GM18517 (cell line): ENCODE data around the gene THPO.

Experiments
- ATAC-seq: cut with Tn5 transposase; IDR thresholded peaks from one replicate; pipeline ENCODE4 v1.9.1; 2021; ENCODE audit warnings: mild to moderate bottlenecking, moderate library complexity; ENCODE audit not compliant: unreplicated experiment

THPO gene

DNA sequence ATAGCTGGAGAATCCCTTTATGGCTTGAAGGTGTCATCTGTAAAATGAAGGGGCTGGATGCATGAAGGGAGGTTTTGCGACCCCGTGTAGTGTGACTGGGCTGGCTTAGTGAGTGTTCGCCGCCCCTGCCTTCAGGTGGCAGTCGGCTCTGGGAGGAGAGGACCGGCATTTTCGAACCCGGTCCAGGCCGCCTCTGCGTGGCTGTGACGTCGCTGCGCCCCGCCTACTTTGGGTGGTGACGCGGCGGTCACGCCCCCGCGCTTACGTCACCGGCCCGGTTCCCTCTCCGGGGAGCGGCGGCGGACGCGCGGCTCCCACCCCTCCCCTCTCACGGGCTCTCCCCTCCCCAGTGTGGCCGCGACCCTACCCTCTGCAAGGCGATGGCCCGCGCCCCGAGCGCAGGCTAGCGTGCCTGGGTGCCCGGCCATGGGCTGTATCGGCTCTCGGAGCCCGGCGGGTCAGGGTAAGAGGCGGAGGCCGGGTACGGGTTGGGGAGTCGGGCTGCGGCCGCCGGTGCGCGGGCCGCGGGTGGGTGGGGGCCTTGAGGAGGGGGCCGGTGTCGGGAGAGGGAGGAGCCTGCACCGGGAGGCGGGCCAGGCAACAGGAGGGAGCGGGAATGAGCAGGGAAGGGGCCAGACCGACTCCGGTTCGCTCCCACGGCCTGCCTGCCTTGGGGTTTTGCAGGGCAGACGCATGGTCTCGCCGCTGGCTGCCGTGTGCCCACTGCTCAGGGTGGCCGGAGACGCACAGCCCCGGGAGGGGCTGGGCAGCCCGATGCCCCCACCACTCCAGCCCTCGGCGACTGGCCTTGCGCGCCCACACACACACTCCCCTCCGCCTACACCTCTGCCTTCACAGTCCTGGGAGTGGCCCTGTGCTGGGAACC is 42.1 kb downstream of the THPO start:
- peak; percentile 60 for ATAC-seq

DNA sequence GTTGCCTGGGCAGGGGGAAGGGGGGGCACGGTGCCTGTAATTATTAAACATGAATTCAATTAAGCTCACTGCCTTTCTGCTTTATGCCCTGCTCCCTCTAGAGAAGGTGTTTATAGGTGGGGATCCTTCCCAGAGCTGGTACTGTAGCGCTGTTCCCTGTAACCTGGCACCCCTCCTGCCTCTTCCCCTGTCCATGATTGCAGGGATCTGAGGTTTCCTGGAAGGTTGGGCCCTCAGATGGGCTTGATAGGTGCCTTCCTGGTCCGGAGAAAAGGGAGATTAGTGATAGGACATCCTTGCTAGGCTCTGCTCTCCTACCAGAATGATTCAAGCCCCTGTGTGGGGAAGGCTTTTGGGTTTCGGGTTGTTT is 42.7 kb downstream of the THPO start:
- ATAC-seq: no peak

DNA sequence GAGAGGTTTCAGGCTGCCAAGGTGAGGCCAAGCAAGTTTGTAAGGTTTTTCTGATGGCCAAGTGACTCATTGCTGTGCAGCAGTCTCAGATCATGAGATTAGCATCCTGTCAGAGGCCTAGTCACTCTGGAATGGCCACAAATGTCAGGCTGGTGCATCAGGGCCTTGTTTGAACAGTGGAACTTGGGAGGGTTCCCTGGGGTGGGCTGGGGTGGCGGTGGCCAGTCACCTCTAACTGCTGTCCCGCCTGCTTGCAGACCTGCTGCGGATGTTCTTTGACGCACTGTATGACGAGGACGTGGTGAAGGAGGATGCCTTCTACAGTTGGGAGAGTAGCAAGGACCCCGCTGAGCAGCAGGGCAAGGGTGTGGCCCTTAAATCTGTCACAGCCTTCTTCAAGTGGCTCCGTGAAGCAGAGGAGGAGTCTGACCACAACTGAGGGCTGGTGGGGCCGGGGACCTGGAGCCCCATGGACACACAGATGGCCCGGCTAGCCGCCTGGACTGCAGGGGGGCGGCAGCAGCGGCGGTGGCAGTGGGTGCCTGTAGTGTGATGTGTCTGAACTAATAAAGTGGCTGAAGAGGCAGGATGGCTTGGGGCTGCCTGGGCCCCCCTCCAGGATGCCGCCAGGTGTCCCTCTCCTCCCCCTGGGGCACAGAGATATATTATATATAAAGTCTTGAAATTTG is 43.4 kb downstream of the THPO start:
- ATAC-seq: no peak

DNA sequence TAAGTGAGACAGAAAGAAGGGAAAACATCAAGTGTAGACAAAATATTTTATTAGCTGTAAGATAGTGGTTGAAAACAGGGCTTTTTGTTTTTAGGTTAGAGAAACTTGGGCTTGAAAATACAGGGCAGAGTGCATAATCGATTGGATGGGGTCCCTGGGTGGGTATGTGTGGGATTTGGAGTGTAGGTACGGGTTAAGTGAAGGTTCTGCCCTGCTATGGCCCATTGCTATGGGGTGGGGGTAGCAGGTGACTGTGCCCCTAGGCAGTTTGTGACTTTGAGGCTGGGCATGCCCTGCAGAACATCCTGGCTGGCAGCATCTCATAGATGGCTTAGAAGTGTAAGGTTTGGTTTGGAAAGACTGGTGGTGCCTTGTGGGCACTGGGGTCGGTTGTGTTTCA is 44.3 kb downstream of the THPO start:
- ATAC-seq: no peak

DNA sequence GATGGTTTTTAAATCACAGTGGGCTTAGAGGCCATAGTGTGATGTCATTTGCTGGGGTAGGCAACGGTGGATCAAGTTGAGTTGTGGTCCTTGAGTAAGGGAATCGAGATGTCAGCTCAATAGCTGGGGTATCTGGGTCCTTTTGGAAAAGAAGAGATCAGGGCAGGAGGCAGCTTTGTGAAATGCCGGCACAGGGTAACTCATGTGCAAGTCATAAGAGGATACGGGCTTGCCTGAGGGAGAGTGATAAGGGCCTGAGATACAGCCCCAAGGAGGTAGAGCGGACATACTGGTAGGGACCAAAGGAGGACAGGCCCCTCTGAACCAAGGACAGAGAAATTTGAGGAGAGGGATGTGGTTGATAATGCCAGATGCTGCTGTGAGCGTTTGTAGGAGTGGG is 44.8 kb downstream of the THPO start:
- ATAC-seq: no peak

DNA sequence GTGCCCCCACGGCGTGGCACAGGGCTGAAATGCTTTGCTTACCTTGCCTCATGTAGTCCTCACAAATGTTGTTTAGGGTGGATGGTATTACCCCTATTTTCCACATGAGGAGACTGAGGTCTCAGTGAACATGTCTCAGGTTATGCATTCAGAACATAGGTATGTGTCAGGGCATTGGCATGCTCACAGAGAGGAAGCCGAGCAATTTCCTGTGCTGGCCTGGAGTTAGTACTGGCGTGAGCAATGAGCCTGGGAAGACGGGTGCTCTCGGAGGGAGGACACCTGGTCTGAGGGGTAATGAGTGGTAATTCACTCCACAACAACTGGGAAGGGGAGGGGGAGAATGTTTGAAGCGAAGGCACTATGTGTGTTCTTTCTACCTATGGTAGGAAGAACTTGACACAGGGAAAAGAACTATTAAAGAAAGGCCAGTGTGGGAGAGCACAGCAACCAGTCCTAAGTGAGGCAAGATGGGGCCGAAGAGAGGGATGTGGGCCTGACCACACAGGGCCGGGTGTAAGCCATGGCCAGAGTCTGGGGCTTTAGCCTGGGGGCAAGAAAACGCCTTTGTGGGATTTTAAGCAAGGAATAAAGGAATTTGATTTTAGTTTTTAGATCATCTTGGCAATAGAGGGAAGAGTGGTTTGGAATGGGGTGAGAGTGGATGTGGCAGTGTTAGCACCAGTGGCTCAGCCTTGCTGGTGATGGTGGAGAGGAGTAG is 45.5 kb downstream of the THPO start:
- no peak for ATAC-seq

DNA sequence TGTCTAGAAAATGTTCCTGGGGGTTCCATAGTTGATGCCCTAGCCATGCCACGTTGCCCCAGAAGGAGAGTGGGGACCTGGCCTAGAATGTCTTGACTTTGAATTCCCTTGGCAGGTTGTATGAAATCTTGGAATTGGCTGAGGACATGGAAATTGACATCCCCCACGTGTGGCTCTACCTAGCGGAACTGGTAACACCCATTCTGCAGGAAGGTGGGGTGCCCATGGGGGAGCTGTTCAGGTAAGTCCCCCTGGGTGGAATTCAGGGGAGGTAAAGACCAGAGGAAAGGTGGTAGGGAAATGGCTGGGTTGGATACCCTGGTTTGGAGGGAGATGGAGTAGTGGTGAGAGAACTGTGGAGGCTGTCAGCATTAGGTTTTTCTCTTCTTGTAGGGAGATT is 49.5 kb downstream of the THPO start:
- ATAC-seq: no peak

DNA sequence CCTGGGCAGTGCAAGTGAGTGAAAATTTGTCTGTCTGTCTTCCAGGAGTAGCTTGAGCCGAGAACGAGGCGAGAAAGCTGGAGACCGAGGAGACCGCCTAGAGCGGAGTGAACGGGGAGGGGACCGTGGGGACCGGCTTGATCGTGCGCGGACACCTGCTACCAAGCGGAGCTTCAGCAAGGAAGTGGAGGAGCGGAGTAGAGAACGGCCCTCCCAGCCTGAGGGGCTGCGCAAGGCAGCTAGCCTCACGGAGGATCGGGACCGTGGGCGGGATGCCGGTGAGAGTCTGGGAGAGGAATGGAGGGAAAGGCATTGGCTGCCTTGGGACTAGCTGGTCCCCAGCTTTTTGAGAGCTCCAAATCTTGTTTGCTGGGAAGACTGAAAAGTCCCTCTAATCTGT is 50.8 kb downstream of the THPO start:
- no peak for ATAC-seq

DNA sequence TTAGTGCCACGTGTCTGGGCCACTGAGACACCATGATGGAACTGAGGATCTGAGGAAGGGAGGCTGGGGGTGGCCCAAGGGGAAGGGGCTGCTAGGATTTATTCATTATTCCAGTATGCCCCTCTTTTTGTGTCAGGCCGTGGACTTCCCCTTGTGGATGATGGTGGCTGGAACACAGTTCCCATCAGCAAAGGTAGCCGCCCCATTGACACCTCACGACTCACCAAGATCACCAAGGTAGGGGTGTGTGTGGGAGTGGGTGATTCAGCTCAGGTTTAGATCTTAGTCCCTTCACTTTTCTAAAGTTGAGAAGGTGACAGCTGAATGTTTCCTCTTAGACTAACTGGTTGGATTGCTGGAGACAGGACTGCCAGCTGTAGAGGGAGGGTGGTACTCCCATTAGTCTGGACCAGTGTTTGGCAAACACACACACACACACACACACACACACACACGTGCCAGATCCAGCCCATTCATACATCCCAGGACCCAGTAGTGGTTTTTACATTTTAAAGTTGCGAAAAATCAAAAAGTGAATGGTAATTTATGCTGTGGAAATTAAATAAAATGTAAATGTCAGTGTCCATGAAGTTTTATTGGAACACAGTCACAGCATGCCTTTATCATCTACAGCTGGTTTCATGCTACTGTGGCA is 52.2 kb downstream of the THPO start:
- no peak for ATAC-seq

DNA sequence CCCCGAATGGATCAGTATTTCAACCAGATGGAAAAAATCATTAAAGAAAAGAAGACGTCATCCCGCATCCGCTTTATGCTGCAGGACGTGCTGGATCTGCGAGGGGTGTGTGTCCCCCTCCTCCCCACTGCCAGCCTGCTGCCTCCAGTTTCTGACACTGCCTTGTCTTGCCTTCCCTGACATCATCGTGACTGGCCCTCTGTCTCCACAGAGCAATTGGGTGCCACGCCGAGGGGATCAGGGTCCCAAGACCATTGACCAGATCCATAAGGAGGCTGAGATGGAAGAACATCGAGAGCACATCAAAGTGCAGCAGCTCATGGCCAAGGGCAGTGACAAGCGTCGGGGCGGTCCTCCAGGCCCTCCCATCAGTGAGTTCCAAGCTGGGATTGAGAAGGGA is 52.7 kb downstream of the THPO start:
- no peak for ATAC-seq

DNA sequence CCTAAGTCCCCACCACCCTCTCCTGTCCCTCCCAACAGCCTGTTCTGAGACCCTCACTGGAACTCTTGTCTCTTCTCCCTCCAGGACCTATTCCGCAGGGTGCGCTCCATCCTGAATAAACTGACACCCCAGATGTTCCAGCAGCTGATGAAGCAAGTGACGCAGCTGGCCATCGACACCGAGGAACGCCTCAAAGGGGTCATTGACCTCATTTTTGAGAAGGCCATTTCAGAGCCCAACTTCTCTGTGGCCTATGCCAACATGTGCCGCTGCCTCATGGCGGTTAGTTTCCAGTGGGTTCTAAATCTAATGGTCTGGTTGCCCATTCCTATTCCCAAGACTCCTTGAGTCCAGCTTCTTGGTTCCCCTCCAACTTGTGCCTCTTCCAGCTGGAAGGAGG is 54.3 kb downstream of the THPO start:
- no peak for ATAC-seq

DNA sequence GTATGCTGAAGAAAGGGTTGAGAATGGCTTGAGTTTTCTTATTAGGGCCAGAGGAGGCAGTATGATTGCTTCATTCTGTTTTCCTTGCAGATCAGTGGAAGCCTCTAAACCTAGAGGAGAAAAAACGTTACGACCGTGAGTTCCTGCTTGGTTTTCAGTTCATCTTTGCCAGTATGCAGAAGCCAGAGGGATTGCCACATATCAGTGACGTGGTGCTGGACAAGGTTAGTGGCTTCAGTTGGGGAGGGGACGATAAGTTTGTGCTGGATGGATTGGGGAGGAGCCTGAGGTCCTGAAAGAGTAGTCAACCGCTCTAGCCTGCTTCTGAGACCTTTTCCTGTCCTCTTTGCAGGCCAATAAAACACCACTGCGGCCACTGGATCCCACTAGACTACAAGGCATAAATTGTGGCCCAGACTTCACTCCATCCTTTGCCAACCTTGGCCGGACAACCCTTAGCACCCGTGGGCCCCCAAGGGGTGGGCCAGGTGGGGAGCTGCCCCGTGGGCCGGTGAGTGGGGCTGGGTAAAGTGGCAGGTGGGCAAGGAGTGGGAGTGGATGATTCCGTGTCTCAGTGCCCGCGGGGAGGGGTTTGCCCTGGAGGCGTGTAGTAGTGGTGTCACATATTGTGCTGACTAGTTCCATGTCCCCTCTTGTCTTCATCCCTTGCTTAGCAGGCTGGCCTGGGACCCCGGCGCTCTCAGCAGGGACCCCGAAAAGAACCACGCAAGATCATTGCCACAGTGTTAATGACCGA is 55.1 kb downstream of the THPO start:
- no peak for ATAC-seq
